HepG2 (cell line): Measurements from ENCODE around the gene FBP2. TPM values are rescaled to one million over a fixed set of nuclear protein-coding genes. Genes with fewer than 3 reads are reported as not detected.

ENCODE experiments used
- ATAD3A ChIP-seq: sonication (generic); formaldehyde crosslinking; IDR thresholded peaks from 2 replicates; pipeline ENCODE4 v1.4.0; 2020; ENCODE audit warnings: missing genetic modification reagents
- CREM ChIP-seq, 2 experiments: sonication (generic) in 1 of 2; formaldehyde crosslinking in 1 of 2; IDR thresholded peaks; 2 replicates each; pipeline versions ENCODE4 v1.4.0 to v1.6.1; 2016 to 2020; ENCODE audit warnings: antibody characterized with exemption in 1 of 2, mild to moderate bottlenecking in 1 of 2, missing genetic modification reagents in 1 of 2
- HDAC2 ChIP-seq: sonication (generic); formaldehyde crosslinking; IDR thresholded peaks from 2 replicates; pipeline ENCODE4 v1.4.0; 2020; ENCODE audit warnings: missing genetic modification reagents
- POGZ ChIP-seq: sonication (generic); formaldehyde crosslinking; IDR thresholded peaks from 2 replicates; pipeline ENCODE4 v1.4.0; 2020; ENCODE audit warnings: mild to moderate bottlenecking, missing genetic modification reagents
- RFX5 ChIP-seq: IDR thresholded peaks from 2 replicates; pipeline ENCODE4 v1.6.1; 2011; ENCODE audit warnings: low read depth, low read length, improper control_type of control experiment
- SALL2 ChIP-seq: sonication (generic); formaldehyde crosslinking; IDR thresholded peaks from 2 replicates; pipeline ENCODE4 v1.8.1; 2023; ENCODE audit warnings: mild to moderate bottlenecking, missing genetic modification reagents, inconsistent platforms
- ZFY ChIP-seq: sonication (generic); formaldehyde crosslinking; IDR thresholded peaks from 2 replicates; pipeline ENCODE4 v1.4.0; 2020; ENCODE audit warnings: missing genetic modification reagents
- ZNF205 ChIP-seq: IDR thresholded peaks from 2 replicates; pipeline ENCODE4 v1.6.1; 2018; ENCODE audit warnings: missing biosample characterization, missing genetic modification reagents
- ZNF274 ChIP-seq: sonication (generic); formaldehyde crosslinking; IDR thresholded peaks from 2 replicates; pipeline ENCODE4 v1.5.1; 2020; ENCODE audit warnings: mild to moderate bottlenecking, missing genetic modification reagents
- ZNF556 ChIP-seq: sonication (generic); formaldehyde crosslinking; IDR thresholded peaks from 2 replicates; pipeline ENCODE4 v1.4.0; 2020; ENCODE audit warnings: mild to moderate bottlenecking, missing genetic modification reagents, borderline replicate concordance
- ZNF572 ChIP-seq: sonication (generic); formaldehyde crosslinking; IDR thresholded peaks from 2 replicates; pipeline ENCODE4 v1.5.1; 2020; ENCODE audit warnings: mild to moderate bottlenecking, missing genetic modification reagents
- polyA plus RNA-seq, 8 experiments: library from polyadenylated mRNA; depleted of rRNA in 3 of 8; stranded (reverse) in 7 of 8; unstranded in 1 of 8; fragments of >200 nt; fragmentation: Illumina TruSeq in 4 of 8; extraction: Trizol in 4 of 8; gene quantifications; 2 replicates each; pipeline versions ENCODE4 v1.2.1 to v1.2.3, GENCODE V29; 2011 to 2016; ENCODE audit warnings: low read depth in 4 of 8, missing spikeins in 1 of 8, mixed read lengths in 1 of 8; ENCODE audit not compliant: insufficient read depth in 1 of 8
- total RNA-seq, 5 experiments: library from RNA; depleted of rRNA; stranded (reverse); fragments of >200 nt; fragmentation: Illumina TruSeq; extraction: Trizol; gene quantifications; 2 replicates each; pipeline ENCODE4 v1.2.3, GENCODE V29; 2016; ENCODE audit warnings: low read depth in 1 of 5
- TF ChIP-seq, protein P1 (sequence below): sonication (generic); formaldehyde crosslinking; IDR thresholded peaks from 2 replicates; pipeline ENCODE4 v1.4.0; 2020; ENCODE audit warnings: missing genetic modification reagents, borderline replicate concordance
- TF ChIP-seq, protein P2 (sequence below): conservative IDR thresholded peaks from 2 replicates; pipeline ENCODE4 v1.6.1; 2018; ENCODE audit warnings: missing genetic modification reagents
- TF ChIP-seq, protein P3 (sequence below): sonication (generic); formaldehyde crosslinking; IDR thresholded peaks from 2 replicates; pipeline ENCODE4 v1.8.0; 2022; ENCODE audit warnings: missing genetic modification reagents, mild to moderate bottlenecking, inconsistent platforms, borderline replicate concordance
- TF ChIP-seq, protein P4 (sequence below), 2 experiments: sonication (generic) in 1 of 2; formaldehyde crosslinking in 1 of 2; IDR thresholded peaks; 2 replicates each; pipeline versions ENCODE4 v1.4.0 to v1.6.1; 2016 to 2020; ENCODE audit warnings: borderline replicate concordance in 1 of 2, low read depth in 1 of 2, mild to moderate bottlenecking in 1 of 2, missing genetic modification reagents in 1 of 2

The FBP2 gene
- total and polyA plus RNA-seq, 2 of the 13 experiments (the other 11 are each of a cell fraction or from before 2014, with no cell fraction given), result not detected

DNA sequence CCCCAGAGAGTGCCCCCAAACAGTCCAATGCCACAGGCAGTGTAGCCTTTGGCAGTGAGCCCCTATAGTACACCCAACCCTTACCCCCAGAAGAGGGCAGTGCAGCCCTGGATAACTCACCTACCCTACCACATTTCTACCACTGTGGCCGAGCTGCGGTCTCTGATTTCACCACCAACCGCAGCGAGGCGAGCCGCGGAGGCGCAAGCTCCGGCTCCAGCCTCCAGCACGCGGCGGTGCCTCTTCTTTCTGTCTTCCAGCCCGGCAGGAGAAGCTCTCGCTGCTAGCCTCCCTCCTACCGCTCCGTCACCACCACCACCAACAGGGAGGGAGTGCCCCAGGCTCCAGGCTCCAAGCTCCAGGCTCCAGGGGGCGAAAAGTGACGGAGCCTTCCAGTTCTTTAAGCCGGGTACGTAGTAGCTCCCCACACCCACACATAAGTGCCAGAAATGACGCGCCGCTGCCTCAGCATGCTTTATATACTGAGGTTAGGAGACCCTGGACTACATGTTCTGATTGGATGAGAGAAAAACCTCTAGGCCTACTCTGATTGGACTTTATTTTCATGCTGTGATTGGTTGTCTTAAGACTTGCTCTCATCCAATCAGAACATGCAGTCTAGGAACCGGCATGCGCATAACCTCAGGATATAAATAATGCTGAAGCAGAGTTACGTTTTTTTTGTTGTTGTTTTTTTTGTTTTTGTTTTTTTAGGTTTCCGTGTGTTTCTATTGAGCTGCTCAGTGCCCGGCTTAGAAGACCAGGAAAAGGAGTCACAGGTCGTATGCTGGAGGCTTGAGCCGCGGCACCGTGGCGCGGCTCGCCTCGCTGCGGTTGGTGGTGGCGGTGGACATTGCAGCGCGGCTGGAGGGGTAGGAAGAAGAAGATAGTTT is 38.9 kb downstream of the FBP2 start, which contains the start of gene PCAT7 (continued):
- TF ChIP-seq, protein P1, sequence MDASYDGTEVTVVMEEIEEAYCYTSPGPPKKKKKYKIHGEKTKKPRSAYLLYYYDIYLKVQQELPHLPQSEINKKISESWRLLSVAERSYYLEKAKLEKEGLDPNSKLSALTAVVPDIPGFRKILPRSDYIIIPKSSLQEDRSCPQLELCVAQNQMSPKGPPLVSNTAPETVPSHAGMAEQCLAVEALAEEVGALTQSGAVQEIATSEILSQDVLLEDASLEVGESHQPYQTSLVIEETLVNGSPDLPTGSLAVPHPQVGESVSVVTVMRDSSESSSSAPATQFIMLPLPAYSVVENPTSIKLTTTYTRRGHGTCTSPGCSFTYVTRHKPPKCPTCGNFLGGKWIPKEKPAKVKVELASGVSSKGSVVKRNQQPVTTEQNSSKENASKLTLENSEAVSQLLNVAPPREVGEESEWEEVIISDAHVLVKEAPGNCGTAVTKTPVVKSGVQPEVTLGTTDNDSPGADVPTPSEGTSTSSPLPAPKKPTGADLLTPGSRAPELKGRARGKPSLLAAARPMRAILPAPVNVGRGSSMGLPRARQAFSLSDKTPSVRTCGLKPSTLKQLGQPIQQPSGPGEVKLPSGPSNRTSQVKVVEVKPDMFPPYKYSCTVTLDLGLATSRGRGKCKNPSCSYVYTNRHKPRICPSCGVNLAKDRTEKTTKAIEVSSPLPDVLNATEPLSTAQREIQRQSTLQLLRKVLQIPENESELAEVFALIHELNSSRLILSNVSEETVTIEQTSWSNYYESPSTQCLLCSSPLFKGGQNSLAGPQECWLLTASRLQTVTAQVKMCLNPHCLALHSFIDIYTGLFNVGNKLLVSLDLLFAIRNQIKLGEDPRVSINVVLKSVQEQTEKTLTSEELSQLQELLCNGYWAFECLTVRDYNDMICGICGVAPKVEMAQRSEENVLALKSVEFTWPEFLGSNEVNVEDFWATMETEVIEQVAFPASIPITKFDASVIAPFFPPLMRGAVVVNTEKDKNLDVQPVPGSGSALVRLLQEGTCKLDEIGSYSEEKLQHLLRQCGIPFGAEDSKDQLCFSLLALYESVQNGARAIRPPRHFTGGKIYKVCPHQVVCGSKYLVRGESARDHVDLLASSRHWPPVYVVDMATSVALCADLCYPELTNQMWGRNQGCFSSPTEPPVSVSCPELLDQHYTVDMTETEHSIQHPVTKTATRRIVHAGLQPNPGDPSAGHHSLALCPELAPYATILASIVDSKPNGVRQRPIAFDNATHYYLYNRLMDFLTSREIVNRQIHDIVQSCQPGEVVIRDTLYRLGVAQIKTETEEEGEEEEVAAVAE (CRISPR knock-in tag), result peak; percentile 99
- TF ChIP-seq, protein P2, sequence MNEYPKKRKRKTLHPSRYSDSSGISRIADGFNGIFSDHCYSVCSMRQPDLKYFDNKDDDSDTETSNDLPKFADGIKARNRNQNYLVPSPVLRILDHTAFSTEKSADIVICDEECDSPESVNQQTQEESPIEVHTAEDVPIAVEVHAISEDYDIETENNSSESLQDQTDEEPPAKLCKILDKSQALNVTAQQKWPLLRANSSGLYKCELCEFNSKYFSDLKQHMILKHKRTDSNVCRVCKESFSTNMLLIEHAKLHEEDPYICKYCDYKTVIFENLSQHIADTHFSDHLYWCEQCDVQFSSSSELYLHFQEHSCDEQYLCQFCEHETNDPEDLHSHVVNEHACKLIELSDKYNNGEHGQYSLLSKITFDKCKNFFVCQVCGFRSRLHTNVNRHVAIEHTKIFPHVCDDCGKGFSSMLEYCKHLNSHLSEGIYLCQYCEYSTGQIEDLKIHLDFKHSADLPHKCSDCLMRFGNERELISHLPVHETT (CRISPR knock-in tag), result no peak
- TF ChIP-seq HDAC2 (CRISPR knock-in tag) (no peak), ZNF556 (CRISPR knock-in tag) (peak; percentile 79; the same call in 1 of the 2 replicates), ZNF572 (CRISPR knock-in tag) (peak; percentile 90), ZNF274 (CRISPR knock-in tag) (peak; percentile 79), POGZ (CRISPR knock-in tag) (peak; percentile 86; the same call in 1 of the 2 replicates), RFX5 (0 out of 2 replicates have a peak, but pooled peaks have one; percentile 27), ATAD3A (CRISPR knock-in tag) (no peak), SALL2 (0 out of 2 replicates have a peak, but pooled peaks have one; percentile 13), CREM (IDR thresholded peaks at IDR 0.05) (peak; percentile 71), CREM (CRISPR knock-in tag; IDR thresholded peaks at IDR 0.05) (no peak), ZNF205 (CRISPR knock-in tag) (no peak), ZFY (CRISPR knock-in tag) (peak; percentile 26; the same call in 1 of the 2 replicates)
- TF ChIP-seq, protein P3, sequence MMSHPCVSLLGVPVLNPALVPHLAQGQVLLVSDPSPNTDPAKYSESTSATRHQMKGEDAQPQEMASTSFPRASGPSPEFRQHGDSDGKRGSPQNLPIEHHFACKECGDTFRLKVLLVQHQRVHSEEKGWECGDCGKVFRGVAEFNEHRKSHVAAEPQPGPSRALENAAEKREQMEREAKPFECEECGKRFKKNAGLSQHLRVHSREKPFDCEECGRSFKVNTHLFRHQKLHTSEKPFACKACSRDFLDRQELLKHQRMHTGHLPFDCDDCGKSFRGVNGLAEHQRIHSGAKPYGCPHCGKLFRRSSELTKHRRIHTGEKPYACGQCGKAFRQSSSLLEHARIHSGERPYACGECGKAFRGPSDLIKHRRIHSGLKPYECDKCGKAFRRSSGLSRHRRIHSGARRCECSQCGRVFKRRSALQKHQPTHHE (CRISPR knock-in tag), result peak; percentile 43; the same call in 1 of the 2 replicates
- TF ChIP-seq, protein P4, sequence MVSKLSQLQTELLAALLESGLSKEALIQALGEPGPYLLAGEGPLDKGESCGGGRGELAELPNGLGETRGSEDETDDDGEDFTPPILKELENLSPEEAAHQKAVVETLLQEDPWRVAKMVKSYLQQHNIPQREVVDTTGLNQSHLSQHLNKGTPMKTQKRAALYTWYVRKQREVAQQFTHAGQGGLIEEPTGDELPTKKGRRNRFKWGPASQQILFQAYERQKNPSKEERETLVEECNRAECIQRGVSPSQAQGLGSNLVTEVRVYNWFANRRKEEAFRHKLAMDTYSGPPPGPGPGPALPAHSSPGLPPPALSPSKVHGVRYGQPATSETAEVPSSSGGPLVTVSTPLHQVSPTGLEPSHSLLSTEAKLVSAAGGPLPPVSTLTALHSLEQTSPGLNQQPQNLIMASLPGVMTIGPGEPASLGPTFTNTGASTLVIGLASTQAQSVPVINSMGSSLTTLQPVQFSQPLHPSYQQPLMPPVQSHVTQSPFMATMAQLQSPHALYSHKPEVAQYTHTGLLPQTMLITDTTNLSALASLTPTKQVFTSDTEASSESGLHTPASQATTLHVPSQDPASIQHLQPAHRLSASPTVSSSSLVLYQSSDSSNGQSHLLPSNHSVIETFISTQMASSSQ (IDR thresholded peaks at IDR 0.05; ENCODE audit: low read depth), result no peak
- TF ChIP-seq, protein P4 (CRISPR knock-in tag; IDR thresholded peaks at IDR 0.05; ENCODE audit: borderline replicate concordance), result peak; percentile 70; the same call in 1 of the 2 replicates
